Lower lobe of right lung (tissue), 2 donors: Measurements from ENCODE around the gene NID1. TPM values are rescaled to one million over a fixed set of nuclear protein-coding genes. Genes with fewer than 3 reads are reported as not detected.

Experiments used
- ATAC-seq, 2 donors: fragments of 200-7000 bp; cut with Tn5 transposase; one replicate each; pipeline ENCODE4 v1.9.1; 2020 to 2022; ENCODE audit warnings: mild to moderate bottlenecking in 2 of 2, moderate library complexity in 2 of 2
- DNase-seq: peaks from one replicate; pipeline ENCODE4 v3.0.0-alpha.2; 2020
- H3K27ac ChIP-seq: fragments of 200-600 bp; one replicate; pipeline ENCODE4 v1.8.0; 2022
- H3K27me3 ChIP-seq: fragments of 200-600 bp; one replicate; pipeline ENCODE4 v1.8.0; 2022; ENCODE audit warnings: low read depth
- H3K36me3 ChIP-seq: fragments of 200-600 bp; one replicate; pipeline ENCODE4 v1.8.0; 2022; ENCODE audit warnings: mild to moderate bottlenecking
- H3K4me1 ChIP-seq: fragments of 200-600 bp; one replicate; pipeline ENCODE4 v1.8.0; 2022
- H3K4me3 ChIP-seq: fragments of 200-600 bp; one replicate; pipeline ENCODE4 v1.8.0; 2022; ENCODE audit warnings: mild to moderate bottlenecking
- H3K9me3 ChIP-seq: fragments of 200-600 bp; one replicate; pipeline ENCODE4 v1.8.0; 2022
- intact Hi-C: fragments of 100-400 bp; cut with DNase I; formaldehyde crosslinking; loops from one replicate; pipeline ENCODE4 v1.11.0; 2022
- total RNA-seq: library from RNA; stranded (reverse); fragmentation: NEBNext Ultra II Directional; extraction: Animal tissue kit (Norgen Biotek cat#: 25700); gene quantifications from one replicate; pipeline ENCODE4 v1.2.1, GENCODE V29; 2021
- TF ChIP-seq, protein P1 (sequence below): fragments of 200-600 bp; IDR thresholded peaks from one replicate; pipeline ENCODE4 v1.8.0; 2022; ENCODE audit warnings: antibody characterized with exemption, mild to moderate bottlenecking
- donor health status: DM: no; HTN: yes; CAD: no; lungs with severe emphysema.

NID1 gene
- total RNA-seq, 1 donor from 2014 or later, result 46.6 TPM

DNA sequence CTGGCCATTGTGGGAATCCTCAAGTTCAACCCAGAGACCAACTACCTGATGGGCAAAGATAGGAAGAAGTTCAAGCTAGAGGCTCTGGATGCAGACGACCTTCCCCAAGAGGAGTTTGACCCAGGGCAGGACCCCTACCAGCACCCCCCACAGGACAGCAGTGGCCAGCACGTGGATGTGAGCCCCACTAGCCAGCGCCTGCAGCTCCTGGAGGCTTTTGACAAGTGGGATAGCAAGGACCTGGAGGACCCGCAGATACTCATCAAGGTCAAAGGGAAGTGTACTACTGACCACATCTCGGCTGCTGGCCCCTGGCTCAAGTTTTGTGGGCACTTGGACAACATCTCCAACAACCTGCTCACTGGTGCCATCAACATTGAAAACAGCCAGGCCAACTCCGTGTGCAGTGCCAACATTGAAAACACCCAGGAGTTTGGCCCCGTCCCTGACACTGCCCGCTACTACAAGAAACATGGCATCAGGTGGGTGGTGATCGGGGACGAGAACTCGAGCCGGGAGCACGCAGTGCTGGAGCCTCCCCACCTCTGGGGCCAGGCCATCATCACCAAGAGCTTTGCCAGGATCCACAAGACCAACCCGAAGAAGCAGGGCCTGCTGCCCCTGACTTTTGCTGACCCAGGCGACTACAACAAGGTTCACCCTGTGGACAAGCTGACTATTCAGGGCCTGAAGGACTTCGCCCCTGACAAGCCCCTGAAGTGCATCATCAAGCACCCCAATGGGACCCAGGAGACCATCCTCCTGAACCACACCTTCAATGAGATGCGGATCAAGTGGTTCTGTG lies 46.8 kb upstream of the NID1 start:
- intact Hi-C loops, result no loop called here

DNA sequence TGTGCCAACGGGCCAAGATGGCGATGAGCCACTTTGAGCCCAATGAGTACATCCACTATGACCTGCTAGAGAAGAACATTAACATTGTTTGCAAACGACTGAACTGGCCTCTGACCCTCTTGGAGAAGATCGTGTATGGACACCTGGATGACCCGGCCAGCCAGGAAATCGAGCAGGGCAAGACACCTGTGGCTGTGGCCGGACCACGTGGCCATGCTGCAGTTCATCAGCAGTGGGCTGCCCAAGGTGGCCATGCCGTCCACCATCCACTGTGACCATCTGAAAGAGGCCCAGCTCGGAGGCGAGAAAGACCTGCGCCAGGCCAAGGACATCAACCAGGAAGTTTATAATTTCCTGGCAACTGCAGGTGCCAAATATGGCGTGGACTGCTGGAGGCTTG lies 45.2 kb upstream of the NID1 start:
- intact Hi-C loops, result no loop called here
- no peak for DNase-seq
- ATAC-seq, result no peak

More for the DNA sequence above, 46.8 kb upstream of the NID1 start:
- H3K27me3 ChIP-seq, result no peaks in the 10 kb centered on the region
- no peaks in the 10 kb centered on the region for H3K9me3 ChIP-seq
- H3K4me3 ChIP-seq, result no peak overlapping the region
- no peak for ATAC-seq
- TF ChIP-seq, protein P1, sequence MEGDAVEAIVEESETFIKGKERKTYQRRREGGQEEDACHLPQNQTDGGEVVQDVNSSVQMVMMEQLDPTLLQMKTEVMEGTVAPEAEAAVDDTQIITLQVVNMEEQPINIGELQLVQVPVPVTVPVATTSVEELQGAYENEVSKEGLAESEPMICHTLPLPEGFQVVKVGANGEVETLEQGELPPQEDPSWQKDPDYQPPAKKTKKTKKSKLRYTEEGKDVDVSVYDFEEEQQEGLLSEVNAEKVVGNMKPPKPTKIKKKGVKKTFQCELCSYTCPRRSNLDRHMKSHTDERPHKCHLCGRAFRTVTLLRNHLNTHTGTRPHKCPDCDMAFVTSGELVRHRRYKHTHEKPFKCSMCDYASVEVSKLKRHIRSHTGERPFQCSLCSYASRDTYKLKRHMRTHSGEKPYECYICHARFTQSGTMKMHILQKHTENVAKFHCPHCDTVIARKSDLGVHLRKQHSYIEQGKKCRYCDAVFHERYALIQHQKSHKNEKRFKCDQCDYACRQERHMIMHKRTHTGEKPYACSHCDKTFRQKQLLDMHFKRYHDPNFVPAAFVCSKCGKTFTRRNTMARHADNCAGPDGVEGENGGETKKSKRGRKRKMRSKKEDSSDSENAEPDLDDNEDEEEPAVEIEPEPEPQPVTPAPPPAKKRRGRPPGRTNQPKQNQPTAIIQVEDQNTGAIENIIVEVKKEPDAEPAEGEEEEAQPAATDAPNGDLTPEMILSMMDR, result no peak
- DNase-seq, result no peak
- H3K4me1 ChIP-seq, result no peaks in the 10 kb centered on the region
- no peak overlapping the region for H3K27ac ChIP-seq
- no peaks in the 10 kb centered on the region for H3K36me3 ChIP-seq

DNA sequence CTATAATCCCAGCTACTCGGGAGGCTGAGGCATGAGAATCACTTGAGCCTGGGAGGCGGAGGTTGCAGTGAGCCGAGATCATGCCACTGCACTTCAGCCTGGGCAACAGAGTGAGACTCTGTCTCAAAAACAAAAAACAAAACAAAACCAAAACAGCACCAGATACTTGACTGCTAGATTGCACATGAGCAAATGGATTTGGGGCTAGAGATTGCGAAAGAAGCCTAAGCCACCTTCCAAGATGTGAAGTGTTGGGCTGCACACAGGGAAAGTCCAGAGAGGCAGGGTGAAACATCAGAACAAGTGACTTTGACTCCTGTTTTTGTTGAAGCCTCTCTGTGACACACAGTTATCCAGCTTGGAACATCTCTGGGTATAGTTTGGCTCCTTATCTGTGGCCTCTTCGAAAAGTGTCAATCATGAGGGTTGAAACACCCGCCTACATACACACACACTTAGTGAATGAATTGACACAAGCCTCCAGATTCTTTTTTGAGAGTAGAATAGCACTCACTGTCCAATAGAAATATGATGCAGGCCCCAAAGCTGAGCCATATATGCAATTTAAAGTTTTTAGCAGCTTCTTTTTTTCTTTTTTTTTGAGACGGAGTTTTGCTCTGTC lies 43.2 kb upstream of the NID1 start:
- Histone ChIP-seq H3K4me1 (no peaks in the 10 kb centered on the region), H3K27me3 (no peaks in the 10 kb centered on the region), H3K36me3 (no peaks in the 10 kb centered on the region), H3K4me3 (no peak overlapping the region), H3K9me3 (no peaks in the 10 kb centered on the region), H3K27ac (no peak overlapping the region)
- no peak for ATAC-seq
- TF ChIP-seq, protein P1, result no peak
- no peak for DNase-seq
- intact Hi-C loops, result no loop called here

More for the DNA sequence above, 45.2 kb upstream of the NID1 start:
- no peaks in the 10 kb centered on the region for H3K9me3 ChIP-seq
- TF ChIP-seq, protein P1, result no peak
- no peaks in the 10 kb centered on the region for H3K4me1 ChIP-seq
- H3K4me3 ChIP-seq, result no peak overlapping the region
- H3K27me3 ChIP-seq, result no peaks in the 10 kb centered on the region
- no peaks in the 10 kb centered on the region for H3K36me3 ChIP-seq
- no peak overlapping the region for H3K27ac ChIP-seq

DNA sequence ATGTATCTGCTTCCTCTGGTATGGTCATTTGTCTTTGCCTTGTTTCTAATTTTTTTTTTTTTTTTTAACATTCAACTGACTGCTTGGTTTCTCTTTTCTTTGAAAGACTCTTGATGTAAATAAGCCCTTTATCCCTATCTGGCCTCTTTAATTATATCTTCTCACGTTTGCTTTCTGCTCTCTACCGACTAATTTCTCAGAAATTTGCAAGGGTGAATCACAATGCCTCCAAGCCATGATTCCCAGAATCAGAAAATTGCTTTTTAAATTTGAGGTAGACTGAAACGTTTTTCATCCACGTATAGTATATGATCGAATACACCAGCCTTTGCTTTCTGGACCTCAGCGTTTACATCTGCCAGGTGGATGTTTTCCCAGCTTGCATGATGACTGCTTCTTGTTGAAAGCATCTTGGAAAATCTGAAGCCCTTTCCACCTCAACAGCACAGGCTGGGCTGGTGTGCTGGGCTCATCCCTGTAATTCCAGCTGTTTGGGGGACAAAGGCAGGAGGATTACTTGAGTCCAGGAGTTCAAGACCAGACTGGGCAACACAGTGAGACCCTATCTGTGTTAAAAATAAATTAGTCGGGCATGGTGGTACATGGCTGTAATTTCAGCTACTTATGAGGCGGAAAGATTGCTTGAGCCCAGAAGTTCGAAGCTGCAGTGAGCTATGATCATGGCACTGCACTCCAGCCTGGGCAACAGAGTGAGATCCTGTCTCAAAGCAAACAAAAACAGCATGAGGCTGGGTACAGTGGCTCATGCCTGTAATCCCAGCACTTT lies 42.4 kb upstream of the NID1 start:
- no peak for ATAC-seq
- H3K4me1 ChIP-seq, result no peaks in the 10 kb centered on the region
- H3K9me3 ChIP-seq, result no peaks in the 10 kb centered on the region
- intact Hi-C loops, result no loop called here
- TF ChIP-seq, protein P1, result no peak
- no peak overlapping the region for H3K27ac ChIP-seq
- DNase-seq, result no peak
- H3K27me3 ChIP-seq, result no peaks in the 10 kb centered on the region
- H3K4me3 ChIP-seq, result no peak overlapping the region
- no peaks in the 10 kb centered on the region for H3K36me3 ChIP-seq

DNA sequence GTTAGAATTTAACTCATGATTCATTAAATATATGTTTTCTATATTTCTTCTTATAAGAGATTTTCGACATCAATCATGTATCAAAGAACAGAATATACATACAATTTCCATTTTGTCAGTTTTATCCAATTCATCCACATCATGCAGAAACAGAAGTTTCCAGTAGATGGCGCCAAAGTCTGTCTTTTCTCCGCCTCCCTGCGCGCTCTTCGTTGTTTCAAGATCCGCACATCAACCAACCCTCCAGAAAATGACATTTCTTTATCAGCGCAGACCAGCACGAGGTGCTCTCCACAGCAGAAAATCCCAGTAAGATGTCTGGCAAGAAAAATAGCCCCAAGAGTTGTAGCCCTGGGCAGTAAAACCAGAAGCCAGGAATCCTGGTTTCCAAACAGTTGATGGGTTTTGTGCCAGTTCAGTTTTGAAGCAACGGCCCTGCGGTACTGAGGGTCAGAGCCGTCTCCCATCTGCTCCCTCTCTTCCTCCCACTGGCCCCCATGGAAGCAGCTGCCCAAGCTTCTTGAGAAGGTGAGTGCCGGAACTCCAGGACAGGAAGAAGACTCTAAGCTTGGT lies 38.8 kb upstream of the NID1 start:
- TF ChIP-seq, protein P1, result peak; percentile 83
- no peak for DNase-seq
- intact Hi-C loops, result no loop called here

More for the DNA sequence above, 38.8 kb upstream of the NID1 start:
- Histone ChIP-seq H3K27me3 (peaks cover 4% of the 10 kb centered on the region), H3K4me3 (no peak overlapping the region), H3K9me3 (no peaks in the 10 kb centered on the region), H3K27ac (no peak overlapping the region), H3K36me3 (no peaks in the 10 kb centered on the region), H3K4me1 (no peaks in the 10 kb centered on the region)
- ATAC-seq, result peak in 1 of 2 donors; percentile 57
